CD4-positive, alpha-beta T cell treated with Interleukin-2 at 100 ng/mL for 4 hours (primary cell): ENCODE data around the gene CACNB4.
"Not testable (repeated sequence)": the region's sequence is repeated elsewhere in the genome, so short reads cannot be mapped to it uniquely, and the experiment has no call there.

Source experiments
- DNase-seq: peaks from one replicate; pipeline ENCODE4 v3.0.0-alpha.2; 2020; ENCODE audit warnings: low spot score

Gene CACNB4

GRCh38 chr2:152098496-152099366 lies at the start of gene CACNB4:
CACNB4 (minus strand) TSS chr2:152099044.
- DNase-seq: no peak

GRCh38 chr2:152134488-152135280 lies 35.8 kb upstream of the CACNB4 start:
- DNase-seq: no peak

DNA sequence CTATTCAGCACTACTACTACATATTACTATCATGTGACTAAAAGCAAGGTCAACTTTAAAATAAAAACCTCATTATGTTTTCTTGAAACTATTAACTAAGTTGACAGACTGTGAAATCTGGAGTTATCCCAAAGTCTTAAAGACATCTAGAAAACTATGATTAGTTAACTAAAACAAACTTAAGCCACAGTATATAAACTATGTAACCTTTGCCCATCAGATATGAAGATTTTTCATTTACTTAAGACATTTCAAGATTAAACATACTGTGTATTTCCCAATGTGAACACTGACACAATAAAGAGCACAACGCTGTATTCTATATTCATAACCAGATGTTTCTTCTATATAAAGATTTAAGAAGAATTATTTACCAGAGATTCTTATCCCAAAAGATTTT lies 33.5 kb upstream of the CACNB4 start:
- no peak for DNase-seq

DNA sequence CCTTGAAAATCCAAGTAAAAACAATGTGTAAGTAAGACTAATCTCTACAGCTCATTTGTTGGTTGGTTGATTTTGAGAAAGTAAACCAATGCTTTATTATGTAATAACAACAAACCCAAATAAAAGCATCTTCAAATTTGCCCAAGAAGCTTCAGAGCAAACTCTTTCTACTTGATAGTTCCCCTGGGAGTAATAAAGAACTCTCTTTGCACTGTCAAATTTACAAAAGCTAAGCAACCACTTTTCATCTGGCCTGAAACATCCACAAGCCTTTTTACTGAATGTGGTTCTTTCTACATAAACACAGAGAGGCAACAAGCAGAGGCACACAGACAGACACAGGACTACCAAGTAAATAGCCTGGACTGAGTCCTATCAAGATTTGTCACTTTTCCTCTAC lies 28.8 kb upstream of the CACNB4 start:
- DNase-seq: no peak

DNA sequence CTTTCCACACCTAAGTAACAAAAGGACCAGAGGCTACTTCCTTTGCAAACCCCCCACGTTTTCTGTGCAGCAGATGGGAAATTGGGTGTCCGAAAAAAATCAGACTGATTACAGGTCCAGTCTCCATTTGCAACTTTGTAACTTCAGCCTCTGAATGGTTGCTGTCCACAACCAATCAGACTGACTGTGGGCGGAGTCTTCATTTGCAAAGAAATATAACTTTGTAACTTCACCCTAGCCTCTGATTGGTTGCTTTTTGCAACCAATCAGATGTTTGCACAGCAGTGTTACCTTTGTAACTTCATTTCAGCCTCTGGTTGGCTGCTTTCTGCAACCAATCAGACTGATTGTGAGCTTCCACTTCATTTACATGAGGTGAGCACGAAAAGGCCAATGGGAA lies 27.8 kb upstream of the CACNB4 start:
- DNase-seq: no peak

DNA sequence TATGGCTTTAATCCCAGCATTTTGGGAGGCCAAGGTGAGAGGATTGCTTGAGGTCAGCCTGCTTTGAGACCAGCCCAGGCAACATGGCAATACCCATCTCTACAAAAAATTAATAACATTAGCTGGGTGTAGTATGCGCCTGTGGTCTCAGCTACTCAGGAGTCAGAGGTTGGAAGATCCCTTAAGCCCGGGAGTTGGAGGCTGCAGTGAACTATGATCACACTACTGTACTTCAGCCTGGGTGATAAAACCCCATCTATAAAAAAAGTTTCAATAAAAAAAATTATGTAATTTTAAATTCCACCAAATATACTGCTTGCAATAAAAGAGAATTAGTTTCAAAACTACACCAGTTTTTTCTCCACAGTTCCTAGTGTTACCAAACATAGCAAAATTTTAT lies 23.3 kb upstream of the CACNB4 start:
- no peak for DNase-seq

- DNase-seq: no peak
Observed at GRCh38 chr2:152120430-152120829, 21.6 kb upstream of the CACNB4 start.

- no peak for DNase-seq
Observed at GRCh38 chr2:152115952-152116351, 17.1 kb upstream of the CACNB4 start.

- no peak for DNase-seq
Observed at GRCh38 chr2:152114366-152114765, 15.5 kb upstream of the CACNB4 start.

- DNase-seq: not testable (repeated sequence)
Observed at GRCh38 chr2:152107140-152107539, 8.3 kb upstream of the CACNB4 start.

- DNase-seq: no peak
Observed at GRCh38 chr2:152106464-152106863, 7.6 kb upstream of the CACNB4 start.

DNA sequence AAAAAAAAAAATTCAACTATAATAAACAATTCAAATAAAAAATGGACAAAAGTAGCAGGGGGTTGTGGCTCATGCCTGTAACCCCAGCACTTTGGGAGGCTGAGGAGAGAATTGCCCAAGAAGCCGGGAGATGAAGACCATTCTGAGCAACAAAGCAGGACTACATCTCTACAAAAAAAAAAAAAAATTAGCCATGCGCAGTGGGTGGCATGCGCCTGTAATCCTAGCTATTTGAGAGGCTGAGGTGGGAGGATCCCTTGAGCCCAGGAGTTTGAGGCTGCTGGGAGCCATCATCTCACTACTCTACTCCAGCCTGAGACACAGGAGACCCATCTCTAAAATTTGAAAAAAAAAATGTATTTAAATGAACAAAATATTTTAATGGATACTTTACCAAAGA lies 4.4 kb upstream of the CACNB4 start:
- no peak for DNase-seq

DNA sequence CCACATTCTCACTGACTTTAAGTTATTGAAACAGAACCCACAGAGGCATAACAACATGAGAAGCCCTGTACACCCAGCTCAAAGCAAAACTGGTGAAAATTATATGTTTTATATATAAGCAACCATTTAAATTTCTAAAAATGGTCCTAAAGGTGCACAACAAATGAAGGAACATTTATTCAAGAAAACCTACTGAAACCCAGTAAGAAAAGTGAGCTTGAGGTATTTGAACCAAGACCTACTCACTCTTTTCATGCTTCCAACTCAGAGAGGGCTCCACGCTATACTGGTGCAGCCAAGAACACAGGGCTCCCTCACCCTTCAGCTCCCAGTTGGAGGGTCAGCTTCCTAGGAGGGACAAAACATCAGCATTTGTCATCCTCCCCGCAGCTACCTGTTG lies 2.1 kb upstream of the CACNB4 start:
- no peak for DNase-seq

GRCh38 chr2:152099367-152100050 lies 665 bp upstream of the CACNB4 start:
- DNase-seq: no peak

DNA sequence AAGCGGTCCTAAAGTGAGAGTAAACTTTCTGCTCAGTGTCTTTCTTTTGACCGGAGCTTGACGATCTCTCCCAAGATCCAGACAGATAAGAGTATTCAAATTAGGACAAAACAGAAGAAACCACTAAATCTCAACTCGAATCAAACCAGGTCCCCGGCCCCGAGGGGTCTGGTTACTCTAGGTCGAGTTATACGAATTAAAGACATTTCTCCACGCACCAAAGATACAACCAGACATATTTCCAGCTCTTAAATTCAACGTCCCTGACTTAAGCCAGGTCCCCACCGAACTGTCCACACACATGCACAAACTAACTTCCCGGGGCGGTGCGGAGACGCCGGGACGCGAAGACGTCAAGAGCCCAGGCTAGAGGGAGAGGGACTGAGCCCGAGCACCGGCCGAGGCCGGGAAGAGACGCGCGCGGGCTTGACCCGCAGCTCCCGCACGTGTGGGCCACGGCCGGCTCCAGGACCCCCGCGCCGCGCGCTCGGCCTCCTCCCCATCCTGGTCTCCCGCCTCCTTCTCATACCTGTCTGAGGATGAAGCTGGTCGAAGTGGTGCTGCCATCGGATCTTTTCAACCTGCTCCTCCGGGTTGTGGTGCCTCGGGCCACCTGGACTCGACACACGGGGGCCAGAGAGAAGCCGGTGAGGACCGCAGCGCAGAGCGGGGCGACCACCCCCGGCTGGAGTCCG lies 896 bp downstream of the CACNB4 start:
- no peak for DNase-seq

- DNase-seq: no peak
Observed at GRCh38 chr2:152097290-152097800, 1.5 kb downstream of the CACNB4 start.

GRCh38 chr2:152095146-152095545 lies 3.7 kb downstream of the CACNB4 start:
- no peak for DNase-seq

DNA sequence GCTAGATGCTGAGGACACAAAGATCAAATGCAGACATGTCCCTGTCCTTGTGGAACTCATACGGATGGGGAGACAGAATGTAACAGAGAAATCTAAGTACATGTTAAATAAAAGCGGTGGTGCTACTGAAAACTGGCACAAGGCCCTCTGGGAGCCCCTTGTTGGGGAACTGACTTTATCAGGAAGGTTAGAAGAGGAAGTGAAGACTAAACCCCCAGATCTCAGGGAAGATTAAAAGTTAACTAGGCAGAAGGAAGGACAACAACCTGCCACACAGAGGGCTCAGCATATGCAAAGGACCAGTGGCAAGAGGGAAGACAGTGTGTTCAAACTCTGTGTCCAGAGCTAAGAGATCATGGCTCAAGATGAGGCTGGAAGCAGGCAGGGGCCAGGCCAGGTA lies 4.8 kb downstream of the CACNB4 start:
- no peak for DNase-seq

DNA sequence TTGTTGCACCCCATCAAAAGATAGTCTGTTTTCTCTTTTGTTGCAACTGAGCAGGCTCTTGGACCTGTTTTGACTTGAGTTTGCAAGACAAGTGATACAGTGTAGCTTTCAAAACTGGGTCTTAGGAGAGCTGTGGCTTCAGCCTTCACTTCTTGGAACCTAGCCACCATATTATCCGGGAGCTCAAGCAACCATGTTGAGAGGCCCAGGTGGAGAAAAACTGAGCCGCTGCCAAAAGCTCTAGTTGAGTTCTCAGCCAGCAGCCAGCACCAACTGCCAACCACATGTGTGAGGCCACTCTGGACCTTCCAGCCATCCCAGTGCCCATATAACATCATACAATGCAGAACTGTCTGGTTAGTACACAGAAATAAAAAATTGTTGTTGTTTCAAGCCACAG lies 5.4 kb downstream of the CACNB4 start:
- DNase-seq: no peak

DNA sequence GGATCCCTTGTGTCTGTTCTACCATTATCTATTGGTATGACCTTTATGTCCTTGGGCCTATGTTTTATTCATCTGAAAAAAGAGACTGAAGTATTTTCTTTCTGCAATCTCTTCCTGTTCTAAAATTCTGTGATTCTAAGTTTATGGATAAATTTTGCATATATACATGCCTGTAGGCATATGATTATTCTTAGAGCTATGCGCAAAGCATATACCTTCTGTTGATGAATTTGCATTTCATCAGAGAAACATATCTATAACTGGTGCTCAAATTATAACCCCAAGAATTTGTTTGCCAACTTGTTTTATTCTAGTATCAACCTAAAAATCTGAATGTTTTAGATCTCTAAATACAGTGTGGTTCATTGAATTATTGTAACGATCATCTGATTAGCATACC lies 6.7 kb downstream of the CACNB4 start:
- DNase-seq: no peak

- not testable (repeated sequence) for DNase-seq
Observed at GRCh38 chr2:152090726-152091125, 8.1 kb downstream of the CACNB4 start.

DNA sequence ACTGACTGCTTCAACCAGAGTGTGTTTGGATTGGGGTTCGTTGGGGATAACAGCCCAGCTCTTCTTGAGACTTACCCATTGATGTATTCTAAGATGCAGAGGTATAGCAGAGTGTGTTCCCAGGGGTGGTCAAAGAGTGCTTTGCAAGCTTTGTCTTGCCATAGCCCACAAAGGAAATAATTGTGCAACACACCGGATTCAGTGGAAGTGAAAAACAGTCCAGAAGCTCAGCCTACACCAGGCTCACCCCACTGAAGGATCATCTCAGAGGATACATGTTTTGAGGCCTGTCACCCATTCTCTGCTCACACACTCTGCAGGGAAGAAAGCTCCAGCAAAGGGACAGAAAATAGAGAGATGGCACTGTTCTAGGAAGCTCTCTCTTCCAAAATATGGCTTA lies 9.6 kb downstream of the CACNB4 start:
- DNase-seq: no peak
